CD1c-positive myeloid dendritic cell (primary cell): ENCODE results near the gene KCTD17.
A peak's percentile ranks its signal among the peaks of the same experiment; 100 is the strongest.

Experiments used
- DNase-seq: peaks from one replicate; pipeline ENCODE4 v3.0.0-alpha.2; 2016; ENCODE audit errors: extremely low spot score

KCTD17 gene

GRCh38 chr22:37079158-37079557, 27.6 kb downstream of the KCTD17 start:
- DNase-seq: no peak

- DNase-seq: peak; percentile 80
Observed at GRCh38 chr22:37079668-37080171, 28.2 kb downstream of the KCTD17 start.

- DNase-seq: no peak
Observed at GRCh38 chr22:37080438-37080837, 28.9 kb downstream of the KCTD17 start.

GRCh38 chr22:37080838-37081237, 29.3 kb downstream of the KCTD17 start:
- no peak for DNase-seq

- DNase-seq: no peak
Observed at GRCh38 chr22:37082251-37082873, 30.8 kb downstream of the KCTD17 start.

GRCh38 chr22:37083914-37084313, 32.4 kb downstream of the KCTD17 start:
- no peak for DNase-seq

- DNase-seq: no peak
Observed at GRCh38 chr22:37084385-37084784, 32.8 kb downstream of the KCTD17 start.

- no peak for DNase-seq
Observed at GRCh38 chr22:37086184-37086583, 34.6 kb downstream of the KCTD17 start.

GRCh38 chr22:37088108-37088605, 36.6 kb downstream of the KCTD17 start:
- no peak for DNase-seq

GRCh38 chr22:37088750-37089408, 37.3 kb downstream of the KCTD17 start:
- no peak for DNase-seq

- DNase-seq: no peak
Observed at GRCh38 chr22:37089434-37089833, 37.9 kb downstream of the KCTD17 start.

GRCh38 chr22:37090920-37091695, 39.6 kb downstream of the KCTD17 start:
- DNase-seq: no peak

GRCh38 chr22:37091994-37092393, 40.5 kb downstream of the KCTD17 start:
- no peak for DNase-seq

- DNase-seq: no peak
Observed at GRCh38 chr22:37092997-37093396, 41.5 kb downstream of the KCTD17 start.

- DNase-seq: no peak
Observed at GRCh38 chr22:37094239-37094638, 42.7 kb downstream of the KCTD17 start.

GRCh38 chr22:37095113-37095512, 43.6 kb downstream of the KCTD17 start:
- no peak for DNase-seq

- DNase-seq: no peak
Observed at GRCh38 chr22:37097346-37097745, 45.8 kb downstream of the KCTD17 start.

GRCh38 chr22:37098976-37099591, 47.5 kb downstream of the KCTD17 start:
- DNase-seq: no peak

GRCh38 chr22:37100589-37101127, 49.1 kb downstream of the KCTD17 start:
- DNase-seq: no peak

- no peak for DNase-seq
Observed at GRCh38 chr22:37101311-37102066, 49.9 kb downstream of the KCTD17 start.

- no peak for DNase-seq
Observed at GRCh38 chr22:37103151-37103550, 51.6 kb downstream of the KCTD17 start.
